Measurements from ENCODE around the gene ABCF2. TPM values are rescaled to one million over a fixed set of nuclear protein-coding genes. Genes with fewer than 3 reads are reported as not detected.

ABCF2 gene
- total RNA-seq, 2 experiments from 2014 or later = 33.9 to 35.5 TPM

DNA sequence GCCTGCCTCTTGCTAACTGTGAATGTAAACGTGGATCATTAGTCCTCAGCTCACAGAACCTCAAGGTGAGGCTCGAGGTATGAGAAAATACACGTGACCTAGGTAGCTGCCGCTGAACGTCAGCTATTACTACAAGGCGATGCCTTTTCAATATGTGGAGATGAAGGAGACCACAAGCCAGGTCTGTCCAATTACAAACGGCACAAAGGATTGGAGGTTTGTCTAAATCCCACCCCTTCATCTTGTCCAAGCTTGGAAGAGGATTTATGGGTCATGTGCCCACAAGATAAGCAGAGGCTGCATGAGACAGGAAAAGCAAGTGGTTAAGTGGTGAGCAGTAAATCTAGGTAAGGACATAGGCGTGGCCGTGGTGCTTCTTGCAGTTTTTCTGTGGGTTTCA lies 20.1 kb downstream of the ABCF2 start:
- Mint-ChIP-seq H3K27ac (no peak overlapping the region), H3K27me3 (ENCODE audit: low read depth) (peaks cover 2% of the 10 kb centered on the region), H3K36me3 (ENCODE audit: low read depth) (no peaks in the 10 kb centered on the region), H3K4me1 (ENCODE audit: low read depth) (peaks cover 17% of the 10 kb centered on the region), H3K9me3 (no peaks in the 10 kb centered on the region), H3K4me3 (no peak overlapping the region)
- CTCF ChIA-PET = interaction anchor here (1.1 to 2.1 kb wide), 2 partner anchors 37 to 243 kb away, joined by 3 to 5 read pairs; no protein-coding TSS in a partner anchor
- intact Hi-C loops (cut with micrococcal nuclease) = no loop called here
- no peak for DNase-seq

DNA sequence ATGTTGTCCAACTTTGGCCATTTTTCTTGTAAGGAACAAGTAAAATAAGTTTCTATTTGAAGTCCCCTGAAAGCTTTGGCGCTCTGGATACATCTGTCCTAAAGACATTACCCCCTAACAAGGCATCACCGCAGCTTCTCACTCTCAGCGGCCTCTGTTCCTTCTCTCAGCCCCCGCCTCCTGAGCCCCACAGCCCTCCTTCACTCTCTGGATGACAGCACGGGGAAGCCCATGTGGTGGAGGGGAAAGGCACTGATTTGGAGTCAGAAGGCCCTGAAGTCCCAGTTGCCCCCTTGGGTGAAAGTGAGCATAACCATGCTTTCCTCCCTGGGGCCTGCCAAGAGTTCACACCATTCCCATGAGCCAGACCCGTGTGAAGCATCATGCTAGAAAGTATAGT lies 21.3 kb downstream of the ABCF2 start:
- no peak overlapping the region for H3K27ac Mint-ChIP-seq
- intact Hi-C loops (cut with micrococcal nuclease) = no loop called here

DNA sequence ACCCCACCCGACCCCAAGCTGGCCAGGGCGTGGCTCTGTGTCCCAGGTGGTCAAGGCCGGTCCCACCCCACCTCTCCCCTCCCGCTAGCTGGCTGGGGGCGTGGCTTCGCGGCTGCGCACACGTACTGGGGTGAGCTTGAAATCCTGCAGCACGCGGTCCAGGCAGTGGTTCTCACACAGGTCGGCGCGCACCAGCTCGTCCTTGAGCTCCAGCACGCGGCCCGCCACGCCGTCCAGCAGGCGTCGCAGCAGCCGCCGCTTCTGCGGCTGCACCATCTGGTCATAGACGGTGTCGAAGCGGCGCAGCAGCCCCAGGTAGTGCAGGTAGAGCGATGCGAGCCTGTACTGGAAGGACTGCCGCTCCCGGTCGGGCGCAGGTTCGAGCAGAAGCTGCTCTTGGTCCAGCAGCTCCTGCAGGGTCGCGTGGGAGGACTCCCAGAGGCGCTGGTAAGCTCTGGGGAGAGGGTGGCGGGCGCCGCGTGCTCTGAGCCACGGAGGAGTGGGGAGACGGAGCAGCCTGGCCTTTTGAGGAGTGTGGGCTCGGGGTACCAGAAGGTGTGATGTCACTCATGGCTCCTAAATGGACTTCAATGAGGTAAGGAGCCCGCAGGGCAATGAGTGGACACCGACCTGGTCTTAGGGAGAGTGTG lies 22.5 kb downstream of the ABCF2 start:
- H3K27ac Mint-ChIP-seq = no peak overlapping the region
- H3K9me3 Mint-ChIP-seq = no peaks in the 10 kb centered on the region
- CTCF ChIA-PET = no interaction called here
- H3K36me3 Mint-ChIP-seq (ENCODE audit: low read depth) = no peaks in the 10 kb centered on the region
- peaks cover 7% of the 10 kb centered on the region for H3K27me3 Mint-ChIP-seq (ENCODE audit: low read depth)
- intact Hi-C loops (cut with micrococcal nuclease) = no loop called here
- H3K4me3 Mint-ChIP-seq = no peak overlapping the region
- no peak for DNase-seq
- H3K4me1 Mint-ChIP-seq (ENCODE audit: low read depth) = peaks cover 17% of the 10 kb centered on the region

More for the DNA sequence above, 21.3 kb downstream of the ABCF2 start:
- CTCF ChIA-PET = interaction anchor here (1.1 to 2.1 kb wide), 3 partner anchors 39 to 242 kb away, joined by 3 to 5 read pairs (median 4); no protein-coding TSS in a partner anchor
- peaks cover 7% of the 10 kb centered on the region for H3K27me3 Mint-ChIP-seq (ENCODE audit: low read depth)
- no peaks in the 10 kb centered on the region for H3K36me3 Mint-ChIP-seq (ENCODE audit: low read depth)
- DNase-seq = no peak
- peaks cover 17% of the 10 kb centered on the region for H3K4me1 Mint-ChIP-seq (ENCODE audit: low read depth)
- no peak overlapping the region for H3K4me3 Mint-ChIP-seq
- H3K9me3 Mint-ChIP-seq = no peaks in the 10 kb centered on the region

DNA sequence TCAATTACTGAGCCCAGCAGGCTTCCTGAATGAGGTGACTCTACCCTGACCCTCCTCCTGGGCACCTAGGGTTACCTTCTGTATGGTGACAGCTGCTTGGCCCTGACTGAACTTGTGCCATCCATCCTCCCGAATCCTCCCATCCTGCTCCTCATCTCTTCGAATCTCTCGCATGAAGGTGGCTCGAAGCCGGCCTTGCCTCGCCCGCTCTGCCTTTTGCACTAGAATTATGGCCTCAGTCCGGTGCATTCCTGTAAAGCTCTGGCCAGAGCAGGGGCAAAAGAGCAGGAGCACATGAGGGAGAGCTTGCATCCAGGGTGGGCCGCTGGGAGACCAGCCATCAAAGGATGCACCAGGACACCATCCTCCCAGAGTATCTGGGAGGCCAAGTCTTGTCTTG lies 24.2 kb downstream of the ABCF2 start:
- DNase-seq = no peak
- H3K9me3 Mint-ChIP-seq = no peaks in the 10 kb centered on the region
- no peak overlapping the region for H3K4me3 Mint-ChIP-seq
- peaks cover 7% of the 10 kb centered on the region for H3K27me3 Mint-ChIP-seq (ENCODE audit: low read depth)
- H3K4me1 Mint-ChIP-seq (ENCODE audit: low read depth) = peaks cover 16% of the 10 kb centered on the region
- H3K36me3 Mint-ChIP-seq (ENCODE audit: low read depth) = no peaks in the 10 kb centered on the region
- intact Hi-C loops (cut with micrococcal nuclease) = no loop called here
- CTCF ChIA-PET = no interaction called here
- no peak overlapping the region for H3K27ac Mint-ChIP-seq

DNA sequence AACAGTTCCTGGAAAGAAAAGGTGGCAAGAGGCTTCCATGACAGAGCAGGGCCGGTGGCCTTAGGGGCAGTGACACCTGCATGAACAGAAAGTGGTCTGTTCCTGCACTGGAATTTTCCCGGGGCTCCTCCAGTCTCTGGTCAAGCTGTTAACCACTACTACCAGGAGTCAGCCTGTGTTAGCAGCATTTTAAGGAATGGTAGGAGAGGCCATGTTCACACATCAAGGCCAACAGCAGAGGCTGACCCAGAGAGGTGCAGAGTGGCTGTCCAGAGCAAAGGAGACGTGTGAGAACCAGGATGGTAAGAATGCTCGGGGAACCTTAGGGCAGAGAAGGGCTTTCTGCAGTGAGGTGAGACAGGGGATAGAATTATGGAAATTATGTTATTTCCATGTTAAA lies 25.3 kb downstream of the ABCF2 start:
- H3K27ac Mint-ChIP-seq = no peak overlapping the region
- no peaks in the 10 kb centered on the region for H3K9me3 Mint-ChIP-seq
- no peak overlapping the region for H3K4me3 Mint-ChIP-seq
- no peak for DNase-seq
- H3K36me3 Mint-ChIP-seq (ENCODE audit: low read depth) = no peaks in the 10 kb centered on the region
- intact Hi-C loops (cut with micrococcal nuclease) = no loop called here
- H3K27me3 Mint-ChIP-seq (ENCODE audit: low read depth) = peaks cover 7% of the 10 kb centered on the region
- peaks cover 5% of the 10 kb centered on the region for H3K4me1 Mint-ChIP-seq (ENCODE audit: low read depth)
- CTCF ChIA-PET = no interaction called here

DNA sequence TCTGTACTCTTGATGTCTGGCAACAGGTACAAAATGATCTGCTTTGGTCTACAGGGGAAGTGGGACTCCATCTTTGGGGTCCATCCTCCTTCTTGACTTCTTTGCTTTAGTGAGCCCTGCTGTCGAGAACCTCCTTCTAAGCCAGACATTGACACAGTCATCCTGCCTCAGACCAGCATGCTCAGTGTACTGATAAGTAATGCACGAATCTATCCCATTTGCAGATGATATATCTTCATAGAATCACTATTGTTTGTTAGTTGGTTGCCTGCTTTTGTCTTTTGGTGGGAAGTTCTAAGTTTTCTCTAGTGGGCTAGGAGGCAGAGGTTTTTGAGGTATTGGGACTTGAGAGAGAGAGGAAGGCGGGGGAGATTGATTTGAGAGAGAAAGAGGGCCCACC lies 25.7 kb downstream of the ABCF2 start:
- H3K4me1 Mint-ChIP-seq (ENCODE audit: low read depth) = peaks cover 2% of the 10 kb centered on the region
- peaks cover 7% of the 10 kb centered on the region for H3K27me3 Mint-ChIP-seq (ENCODE audit: low read depth)
- no peaks in the 10 kb centered on the region for H3K36me3 Mint-ChIP-seq (ENCODE audit: low read depth)
- H3K4me3 Mint-ChIP-seq = no peak overlapping the region
- CTCF ChIA-PET = no interaction called here
- intact Hi-C loops (cut with micrococcal nuclease) = no loop called here
- no peak for DNase-seq
- no peak overlapping the region for H3K27ac Mint-ChIP-seq
- H3K9me3 Mint-ChIP-seq = no peaks in the 10 kb centered on the region

DNA sequence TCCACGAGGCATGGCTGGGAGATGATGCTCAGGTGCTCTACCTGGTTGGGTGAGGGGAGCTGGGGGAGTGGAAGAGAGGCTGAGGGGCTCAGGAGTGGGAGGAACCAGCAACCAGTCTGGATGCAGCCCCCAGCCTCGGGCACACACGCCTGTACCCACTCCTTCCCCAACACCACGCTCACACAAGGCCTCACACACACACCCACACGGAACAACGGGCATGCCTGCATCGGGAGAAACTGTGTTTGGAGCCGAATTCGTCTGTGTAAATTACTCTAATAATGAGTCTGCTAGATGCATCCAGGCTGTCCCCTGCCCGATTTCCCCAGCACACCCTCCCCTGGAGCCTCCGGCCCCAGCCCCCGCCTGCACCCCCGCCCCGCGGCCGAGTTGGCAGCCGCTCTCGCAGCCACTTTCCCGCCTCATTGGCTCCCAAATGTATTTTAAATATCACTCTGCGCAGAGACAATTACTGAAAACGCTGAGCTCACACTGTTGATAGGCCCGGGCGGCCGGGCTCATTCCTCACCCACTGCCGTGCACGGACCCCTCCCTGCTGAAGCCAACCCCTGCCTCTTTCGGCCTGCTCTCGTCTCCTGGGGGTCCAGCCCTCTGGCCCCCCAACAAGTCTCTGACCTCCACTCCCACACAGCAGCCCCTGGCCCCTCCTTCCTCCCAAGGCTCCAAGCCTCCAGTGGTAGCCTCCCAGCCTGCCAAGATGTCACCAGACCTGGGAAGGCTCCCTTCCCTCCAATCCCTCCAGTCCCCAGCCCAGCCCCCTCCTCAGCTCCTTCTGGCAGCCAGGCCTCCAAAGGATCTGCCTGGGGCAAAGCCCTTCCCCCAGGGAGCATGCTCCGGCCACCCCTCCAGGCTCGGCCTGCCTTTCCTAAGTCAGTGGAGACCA lies 27.8 kb downstream of the ABCF2 start:
- H3K9me3 Mint-ChIP-seq = no peaks in the 10 kb centered on the region
- H3K4me1 Mint-ChIP-seq (ENCODE audit: low read depth) = no peaks in the 10 kb centered on the region
- peaks cover 4% of the 10 kb centered on the region for H3K27me3 Mint-ChIP-seq (ENCODE audit: low read depth)
- H3K36me3 Mint-ChIP-seq (ENCODE audit: low read depth) = no peaks in the 10 kb centered on the region
- intact Hi-C loops (cut with micrococcal nuclease) = no loop called here
- no peak overlapping the region for H3K27ac Mint-ChIP-seq
- no peak overlapping the region for H3K4me3 Mint-ChIP-seq
- no peak for DNase-seq
- CTCF ChIA-PET = interaction anchor here (0.6 kb wide), 1 partner anchor 27 kb away, joined by 4 read pairs; no protein-coding TSS in a partner anchor

DNA sequence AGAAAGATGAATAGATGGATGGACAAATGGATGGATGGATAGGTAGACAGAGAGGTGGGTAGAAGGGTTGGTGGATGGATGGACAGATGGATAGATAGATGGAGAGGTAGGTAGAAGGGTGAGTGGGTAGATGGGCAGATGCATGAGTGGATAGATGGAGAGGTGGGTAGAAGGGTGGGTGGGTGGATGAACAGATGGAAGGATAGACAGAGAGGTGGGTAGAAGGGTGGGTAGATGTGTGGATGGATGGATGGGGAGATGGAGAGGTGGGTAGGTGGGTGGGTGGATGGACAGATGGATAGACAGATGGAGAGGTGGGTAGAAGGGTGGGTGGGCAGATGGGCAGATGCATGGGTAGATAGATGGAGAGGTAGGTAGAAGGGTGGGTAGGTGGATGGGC lies 29.1 kb downstream of the ABCF2 start:
- no peaks in the 10 kb centered on the region for H3K36me3 Mint-ChIP-seq (ENCODE audit: low read depth)
- CTCF ChIA-PET = no interaction called here
- no peak overlapping the region for H3K4me3 Mint-ChIP-seq
- H3K9me3 Mint-ChIP-seq = no peaks in the 10 kb centered on the region
- peaks cover 4% of the 10 kb centered on the region for H3K27me3 Mint-ChIP-seq (ENCODE audit: low read depth)
- no peak overlapping the region for H3K27ac Mint-ChIP-seq
- intact Hi-C loops (cut with micrococcal nuclease) = no loop called here
- H3K4me1 Mint-ChIP-seq (ENCODE audit: low read depth) = no peaks in the 10 kb centered on the region
- no peak for DNase-seq

DNA sequence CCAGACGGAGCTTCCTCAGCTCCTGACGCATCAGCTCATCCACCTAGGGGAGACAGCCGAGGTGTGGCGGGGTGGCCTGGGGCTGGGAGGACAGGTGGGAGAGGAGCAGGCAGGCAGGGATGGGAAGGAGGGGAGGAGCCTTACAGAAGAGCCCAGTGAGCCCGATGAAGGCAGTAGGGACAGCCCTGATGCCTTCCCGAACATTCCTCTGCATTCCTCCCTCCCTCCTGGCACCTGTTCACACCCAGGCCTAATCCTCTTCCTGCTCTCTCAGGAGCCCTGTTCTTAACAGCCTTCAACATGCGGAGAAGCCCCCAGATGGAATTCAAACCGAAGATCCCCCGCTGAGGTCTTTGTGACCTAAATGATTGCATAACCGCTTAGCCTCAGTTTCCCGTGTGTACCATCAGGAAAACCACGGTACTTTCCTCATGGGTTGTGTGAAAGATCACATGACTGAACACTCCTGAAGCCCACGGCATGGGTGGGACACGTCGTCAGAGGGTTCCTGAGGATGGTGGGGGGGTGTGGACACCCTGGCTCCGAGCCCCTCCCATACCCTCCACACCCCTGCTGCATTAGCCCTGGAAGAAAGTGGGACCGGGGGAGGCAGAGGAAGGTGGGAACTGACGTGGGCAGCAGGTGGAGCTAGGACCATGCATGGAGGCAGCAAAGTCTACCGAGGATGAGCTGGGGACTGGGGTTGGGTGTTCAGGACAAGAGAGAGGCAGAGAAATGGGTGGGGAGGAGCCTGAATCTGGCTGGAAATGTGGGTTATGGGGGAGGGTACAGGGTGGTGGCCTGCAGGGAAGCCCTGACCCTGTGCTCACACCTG lies 31.2 kb downstream of the ABCF2 start:
- no peak overlapping the region for H3K27ac Mint-ChIP-seq
- H3K27me3 Mint-ChIP-seq (ENCODE audit: low read depth) = no peaks in the 10 kb centered on the region
- no peaks in the 10 kb centered on the region for H3K9me3 Mint-ChIP-seq
- DNase-seq = no peak
- CTCF ChIA-PET = interaction anchor here (1.0 kb wide), 1 partner anchor 47 kb away, joined by 3 read pairs; no protein-coding TSS in a partner anchor
- no peaks in the 10 kb centered on the region for H3K36me3 Mint-ChIP-seq (ENCODE audit: low read depth)
- intact Hi-C loops (cut with micrococcal nuclease) = no loop called here
- no peaks in the 10 kb centered on the region for H3K4me1 Mint-ChIP-seq (ENCODE audit: low read depth)
- H3K4me3 Mint-ChIP-seq = no peak overlapping the region

DNA sequence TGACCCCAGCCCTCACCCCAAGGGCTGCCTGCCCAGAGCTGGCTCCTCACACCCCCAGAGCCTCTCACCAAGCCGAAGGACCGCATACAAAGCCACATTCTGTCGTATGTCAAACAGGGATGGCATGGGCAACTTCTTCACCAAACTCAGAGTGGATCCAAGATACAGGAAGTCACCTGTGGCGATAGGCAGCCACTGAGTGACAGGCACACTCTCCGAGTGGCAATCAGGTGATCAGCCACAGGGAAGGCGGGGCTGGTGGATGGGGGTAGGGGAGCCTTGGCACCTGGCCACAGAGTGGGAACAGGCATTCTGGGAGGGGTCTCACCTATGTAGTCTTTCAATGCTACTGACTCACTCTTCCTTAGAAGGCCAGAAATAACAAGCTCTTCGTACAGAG lies 32.8 kb downstream of the ABCF2 start:
- DNase-seq = no peak
- no peaks in the 10 kb centered on the region for H3K36me3 Mint-ChIP-seq (ENCODE audit: low read depth)
- intact Hi-C loops (cut with micrococcal nuclease) = no loop called here

DNA sequence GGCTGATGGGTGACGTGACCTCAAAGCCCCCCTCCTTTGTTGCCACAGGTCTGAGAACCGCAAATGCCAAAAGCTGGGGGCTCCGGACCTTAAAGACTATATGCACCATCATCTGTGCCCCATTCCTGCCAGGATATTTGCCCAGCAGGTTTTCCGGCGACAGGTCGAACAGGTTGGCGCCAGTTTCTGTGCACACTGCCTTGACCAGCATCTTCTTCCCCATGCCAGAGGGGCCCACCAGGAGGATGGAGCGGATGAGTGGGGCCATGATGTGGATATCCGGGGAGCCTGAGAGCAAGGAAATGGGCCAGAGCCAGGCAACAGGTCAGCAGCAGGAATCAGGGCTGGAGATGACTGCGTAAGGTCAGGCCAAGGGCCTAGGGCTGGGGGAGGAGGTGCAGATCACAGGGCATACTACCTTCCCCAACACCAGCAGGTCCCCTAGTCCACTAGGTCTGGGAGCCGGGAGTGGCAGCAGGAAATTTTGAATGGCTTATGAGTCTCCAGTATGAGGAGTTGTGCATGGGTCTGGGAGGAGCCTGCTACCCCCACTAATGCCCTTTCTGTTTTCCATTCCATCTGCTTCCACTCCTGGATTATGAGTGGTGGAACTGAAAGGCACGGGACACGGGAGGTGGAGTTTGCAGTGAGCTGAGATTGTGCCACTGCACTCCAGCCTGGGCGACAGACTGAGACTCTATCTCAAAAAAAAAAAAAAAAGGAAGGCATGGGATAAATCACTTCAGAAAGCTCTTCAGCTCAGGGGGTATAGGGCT lies 33.6 kb downstream of the ABCF2 start:
- Mint-ChIP-seq H3K36me3 (ENCODE audit: low read depth) (no peaks in the 10 kb centered on the region), H3K9me3 (no peaks in the 10 kb centered on the region), H3K4me1 (ENCODE audit: low read depth) (no peaks in the 10 kb centered on the region), H3K4me3 (no peak overlapping the region), H3K27me3 (ENCODE audit: low read depth) (no peaks in the 10 kb centered on the region), H3K27ac (no peak overlapping the region)
- intact Hi-C loops (cut with micrococcal nuclease) = no loop called here
- DNase-seq = no peak
- CTCF ChIA-PET = no interaction called here

More for the DNA sequence above, 32.8 kb downstream of the ABCF2 start:
- no peak overlapping the region for H3K27ac Mint-ChIP-seq
- H3K4me3 Mint-ChIP-seq = no peak overlapping the region
- CTCF ChIA-PET = no interaction called here
- H3K27me3 Mint-ChIP-seq (ENCODE audit: low read depth) = no peaks in the 10 kb centered on the region
- no peaks in the 10 kb centered on the region for H3K9me3 Mint-ChIP-seq
- no peaks in the 10 kb centered on the region for H3K4me1 Mint-ChIP-seq (ENCODE audit: low read depth)

All from activated naive CD4-positive, alpha-beta T cell treated with anti-CD3 and anti-CD28 coated beads for 36 hours (primary cell).